K562 (cell line): ENCODE results near the gene NIPA2. TPM values are rescaled to one million over a fixed set of nuclear protein-coding genes. Genes with fewer than 3 reads are reported as not detected.

Experiments
- ATF7 ChIP-seq: fragments of 450-650 bp; IDR thresholded peaks from 2 replicates; pipeline ENCODE4 v1.7.1; 2014; ENCODE audit warnings: mild to moderate bottlenecking, moderate library complexity
- EGR1 ChIP-seq: fragments of 450-650 bp; conservative IDR thresholded peaks from 2 replicates; pipeline ENCODE4 v1.6.1; 2017; ENCODE audit warnings: mild to moderate bottlenecking
- FOXK2 ChIP-seq, 2 experiments: fragments of 450-650 bp; IDR thresholded peaks in 1 of 2; conservative IDR thresholded peaks in 1 of 2; 2 replicates each; pipeline ENCODE4 v1.6.1; 2016; ENCODE audit warnings: low read depth in 2 of 2, mild to moderate bottlenecking in 1 of 2
- MAX ChIP-seq: sonication (generic); formaldehyde crosslinking; IDR thresholded peaks from 2 replicates; pipeline ENCODE4 v1.9.0; 2022; ENCODE audit warnings: mild to moderate bottlenecking, missing genetic modification reagents
- MAZ ChIP-seq, 2 experiments: fragments of 450-650 bp in 1 of 2; sonication (generic) in 1 of 2; formaldehyde crosslinking; IDR thresholded peaks in 1 of 2; conservative IDR thresholded peaks in 1 of 2; 2 replicates each; pipeline versions ENCODE4 v1.4.0 to v1.5.0; 2020; ENCODE audit warnings: mild to moderate bottlenecking in 1 of 2, missing genetic modification reagents in 1 of 2
- MBD2 ChIP-seq: sonication (generic); IDR thresholded peaks from 2 replicates; pipeline ENCODE4 v1.6.1; 2016; ENCODE audit warnings: low read depth, borderline replicate concordance
- MGA ChIP-seq: fragments of 450-650 bp; IDR thresholded peaks from 2 replicates; pipeline ENCODE4 v1.6.1; 2016; ENCODE audit warnings: mild to moderate bottlenecking, moderate library complexity
- POLR2B ChIP-seq: fragments of 450-650 bp; IDR thresholded peaks from 2 replicates; pipeline ENCODE4 v1.6.1; 2018; ENCODE audit warnings: low read depth; ENCODE audit not compliant: partially characterized antibody
- ZNF395 ChIP-seq: fragments of 200-800 bp; sonication (Bioruptor generic); IDR thresholded peaks from 2 replicates; pipeline ENCODE4 v1.6.1; 2017; ENCODE audit warnings: missing genetic modification characterization, missing compliant biosample characterization
- ZNF431 ChIP-seq: sonication (generic); formaldehyde crosslinking; IDR thresholded peaks from 2 replicates; pipeline ENCODE4 v1.8.0; 2022; ENCODE audit warnings: mild to moderate bottlenecking, missing genetic modification reagents
- polyA plus RNA-seq, 8 experiments: library from polyadenylated mRNA; depleted of rRNA in 4 of 8; stranded (reverse) in 5 of 8; unstranded in 3 of 8; fragments of >200 nt; fragmentation: Nextera tagmentation in 2 of 8; fragmentation: Illumina TruSeq in 1 of 8; extraction: Ambion mirVana in 2 of 8; extraction: Trizol in 1 of 8; gene quantifications; 2 replicates each; pipeline versions ENCODE4 v1.2.1 to v1.2.3, GENCODE V29; 2011 to 2014; ENCODE audit warnings: inconsistent platforms in 1 of 8, missing spikeins in 1 of 8
- total RNA-seq, 7 experiments: library from RNA; depleted of rRNA in 6 of 7; stranded (reverse); fragments of >200 nt in 6 of 7; fragmentation: Illumina TruSeq in 2 of 7; extraction: Trizol in 2 of 7; gene quantifications; 2 replicates each; pipeline versions ENCODE4 v1.2.1 to v1.2.3, GENCODE V29; 2011 to 2021; ENCODE audit warnings: low replicate concordance in 1 of 7

The NIPA2 gene
- total and polyA plus RNA-seq, 9 of the 15 experiments (the other 6 are each of a cell fraction or from before 2014, with no cell fraction given) = 18.7 to 107 (median 87.3) TPM

GRCh38 chr15:22838292-22839042 is at the start of gene NIPA2 (continued):
- TF ChIP-seq MGA (peak; percentile 91), ZNF431 (peak; percentile 52), MAX (peak; percentile 59), MBD2 (peak; percentile 39; the same call in 1 of the 2 replicates), ATF7 (peak; percentile 87), POLR2B (peak; percentile 92), ZNF395 (CRISPR knock-in tag) (peak; percentile 77; the same call in 1 of the 2 replicates), EGR1 (peak; percentile 72), MAZ (CRISPR knock-in tag; conservative IDR thresholded peaks at IDR 0.05 in 1 of 2, IDR thresholded peaks at IDR 0.05 in 1 of 2) (peak; percentile 66 to 91), FOXK2 (conservative IDR thresholded peaks at IDR 0.05 in 1 of 2, IDR thresholded peaks at IDR 0.05 in 1 of 2; ENCODE audit: low read depth in 2 of 2) (peak in 1 of 2 experiments; percentile 47; a peak in 1 of 4 replicates)
